ENCODE data around the gene BRAF. TPM values are rescaled to one million over a fixed set of nuclear protein-coding genes. Genes with fewer than 3 reads are reported as not detected.

BRAF gene
- total and polyA plus RNA-seq, 2 donors (not counting 3 experiments of a cell fraction or from before 2014, with no cell fraction given), result 6.6 to 26.2 TPM

GRCh38 chr7:140679186-140679585, 245.5 kb downstream of the BRAF start:
- ChIA-PET POLR2A (no interaction called here), CTCF (interaction anchor here (1.0 to 1.1 kb wide), 2 partner anchors 132 to 971 kb away, joined by 3 read pairs; no protein-coding TSS in a partner anchor)
- Histone ChIP-seq H3K79me2 (ENCODE audit: control insufficient read depth, insufficient read depth, low read length) (no peaks in the 10 kb centered on the region), H2AFZ (ENCODE audit: low read depth, low read length) (no peak overlapping the region), H3K27ac (ENCODE audit: insufficient read depth, low read depth, low read length) (no peak overlapping the region), H3K27me3 (ENCODE audit: control insufficient read depth in 2 of 2, insufficient read depth in 2 of 2, low read length in 2 of 2) (no peaks in the 10 kb centered on the region), H3K4me3 (replicated peaks in 1 of 3; ENCODE audit: insufficient read depth in 1 of 3, low read depth in 1 of 3, low read length in 3 of 3) (no peak overlapping the region), H3K9ac (replicated peaks; ENCODE audit: extremely low read depth, insufficient read depth, low read length) (no peak overlapping the region), H3K36me3 (ENCODE audit: control insufficient read depth in 2 of 2, extremely low read depth in 1 of 2, insufficient read depth in 2 of 2, low read length in 2 of 2) (peaks cover 0 to 7% of the 10 kb centered on the region in 2 experiments), H3K9me1 (replicated peaks; ENCODE audit: control insufficient read depth, extremely low read depth, insufficient read depth, low read length) (no peaks in the 10 kb centered on the region), H3K4me1 (ENCODE audit: control insufficient read depth, extremely low read depth, insufficient read depth, low read length) (peaks cover 4% of the 10 kb centered on the region), H3K4me2 (ENCODE audit: insufficient read depth, low read length) (no peak overlapping the region), H3K9me3 (replicated peaks; ENCODE audit: control insufficient read depth, insufficient read depth, low read length) (no peaks in the 10 kb centered on the region), H4K20me1 (replicated peaks; ENCODE audit: control insufficient read depth, extremely low read depth, insufficient read depth, low read length) (no peaks in the 10 kb centered on the region)
- no peak for DNase-seq (ENCODE audit: low read depth, low spot score)
- BruUV-seq (replicated peaks), result no TSS peak
- TF ChIP-seq MYC (IDR thresholded peaks at IDR 0.05; ENCODE audit: low read depth, low read length) (no peak), EZH2 (IDR thresholded peaks at IDR 0.05; ENCODE audit: borderline replicate concordance, low read depth, low read length, severe bottlenecking) (no peak), FOS (IDR thresholded peaks at IDR 0.05; ENCODE audit: borderline replicate concordance, insufficient read depth, low read length) (no peak), MAX (IDR thresholded peaks at IDR 0.05; ENCODE audit: insufficient read depth, insufficient read length) (no peak), POLR2AphosphoS5 (IDR thresholded peaks at IDR 0.05; ENCODE audit: insufficient read depth, low read depth, low read length) (no peak), CTCF (IDR thresholded peaks at IDR 0.05; ENCODE audit: extremely low read depth in 1 of 2, insufficient read depth in 1 of 2, low read depth in 1 of 2, low read length in 2 of 2) (no peak), JUN (IDR thresholded peaks at IDR 0.05; ENCODE audit: borderline replicate concordance, insufficient read depth, insufficient read length, low read depth) (no peak), GATA2 (IDR thresholded peaks at IDR 0.05; ENCODE audit: insufficient read depth, insufficient read length, low read depth, low read length) (no peak), POLR2A (IDR thresholded peaks at IDR 0.05; ENCODE audit: low read depth, low read length) (no peak)
- dilution Hi-C loops (cut with MboI; ENCODE audit: extremely low pct_ligation_motif_present, low sequenced_read_pairs), result no loop called here
- FAIRE-seq, result no peak
- intact Hi-C loops (cut with micrococcal nuclease), result loop anchor here (5.0 to 10.0 kb wide), 2 partner anchors 243 to 976 kb away; partner anchors contain the start of gene BRAF

All from endothelial cell of umbilical vein (primary cell).